Brain microvascular endothelial cell (primary cell): Measurements from ENCODE around the gene SMCO2.

Source experiments
- DNase-seq: peaks from one replicate; pipeline ENCODE4 v3.0.0-alpha.2; 2020
- H3K27ac ChIP-seq: fragments of 250-450 bp; sonication (Bioruptor Pico); 2 replicates; pipeline ENCODE4 v1.5.1; 2020; ENCODE audit warnings: mild to moderate bottlenecking, moderate library complexity
- H3K27me3 ChIP-seq: fragments of 250-450 bp; sonication (Bioruptor Pico); replicated peaks from 2 replicates; pipeline ENCODE4 v1.5.1; 2020; ENCODE audit warnings: mild to moderate bottlenecking
- H3K36me3 ChIP-seq: fragments of 250-450 bp; sonication (Bioruptor Pico); replicated peaks from 2 replicates; pipeline ENCODE4 v1.5.1; 2020; ENCODE audit warnings: mild to moderate bottlenecking
- H3K4me3 ChIP-seq: 2 replicates; pipeline ENCODE4 v1.5.1; 2011; ENCODE audit warnings: low read depth, mild to moderate bottlenecking, control low read depth, low read length, moderate library complexity
- in situ Hi-C: cut with HindIII; loops from 2 replicates; pipeline ENCODE4 v1.10.0; 2017; ENCODE audit warnings: low sequenced_read_pairs, low pct_ligation_motif_present
- TF ChIP-seq, protein P1 (sequence below): IDR thresholded peaks from 2 replicates; pipeline ENCODE4 v1.5.1; 2011; ENCODE audit warnings: low read depth, mild to moderate bottlenecking, moderate library complexity, low read length, control low read depth, inconsistent platforms; ENCODE audit errors: missing control alignments

Gene SMCO2

GRCh38 chr12:27528788-27529187 lies 82.3 kb downstream of the SMCO2 start:
- DNase-seq: no peak
- Histone ChIP-seq H3K36me3 (peaks cover 4% of the 10 kb centered on the region), H3K4me3 (no peak overlapping the region), H3K27ac (peak overlapping the region; percentile 62), H3K27me3 (no peaks in the 10 kb centered on the region)
- in situ Hi-C loops: no loop called here
- TF ChIP-seq, protein P1, sequence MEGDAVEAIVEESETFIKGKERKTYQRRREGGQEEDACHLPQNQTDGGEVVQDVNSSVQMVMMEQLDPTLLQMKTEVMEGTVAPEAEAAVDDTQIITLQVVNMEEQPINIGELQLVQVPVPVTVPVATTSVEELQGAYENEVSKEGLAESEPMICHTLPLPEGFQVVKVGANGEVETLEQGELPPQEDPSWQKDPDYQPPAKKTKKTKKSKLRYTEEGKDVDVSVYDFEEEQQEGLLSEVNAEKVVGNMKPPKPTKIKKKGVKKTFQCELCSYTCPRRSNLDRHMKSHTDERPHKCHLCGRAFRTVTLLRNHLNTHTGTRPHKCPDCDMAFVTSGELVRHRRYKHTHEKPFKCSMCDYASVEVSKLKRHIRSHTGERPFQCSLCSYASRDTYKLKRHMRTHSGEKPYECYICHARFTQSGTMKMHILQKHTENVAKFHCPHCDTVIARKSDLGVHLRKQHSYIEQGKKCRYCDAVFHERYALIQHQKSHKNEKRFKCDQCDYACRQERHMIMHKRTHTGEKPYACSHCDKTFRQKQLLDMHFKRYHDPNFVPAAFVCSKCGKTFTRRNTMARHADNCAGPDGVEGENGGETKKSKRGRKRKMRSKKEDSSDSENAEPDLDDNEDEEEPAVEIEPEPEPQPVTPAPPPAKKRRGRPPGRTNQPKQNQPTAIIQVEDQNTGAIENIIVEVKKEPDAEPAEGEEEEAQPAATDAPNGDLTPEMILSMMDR: no peak

- H3K27me3 ChIP-seq: no peaks in the 10 kb centered on the region
- DNase-seq: no peak
- in situ Hi-C loops: no loop called here
- H3K27ac ChIP-seq: peak overlapping the region; percentile 62
- peaks cover 4% of the 10 kb centered on the region for H3K36me3 ChIP-seq
- TF ChIP-seq, protein P1: no peak
- H3K4me3 ChIP-seq: no peak overlapping the region
These were observed 83.8 kb downstream of the SMCO2 start for GRCh38 chr12:27530157-27530922.

DNA sequence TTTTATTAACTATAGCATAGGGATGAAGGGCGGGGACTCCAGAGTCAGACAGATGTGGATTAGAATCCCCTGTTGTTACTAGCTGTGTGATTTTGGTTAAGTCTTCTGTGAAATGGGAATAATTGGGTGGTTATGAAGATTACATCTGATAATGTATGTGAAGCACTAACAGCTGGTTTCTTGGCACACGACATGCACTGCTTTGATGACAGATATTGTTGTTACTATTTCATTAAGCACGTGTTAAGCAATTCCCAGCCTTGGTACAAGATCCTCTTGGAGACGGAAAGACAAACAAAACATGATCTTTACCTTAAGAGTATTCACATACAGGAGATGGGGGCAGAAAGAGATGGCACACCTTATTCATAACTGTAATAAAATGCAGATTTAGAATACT lies 85.4 kb downstream of the SMCO2 start:
- no peak for DNase-seq
- Histone ChIP-seq H3K36me3 (peaks cover 17% of the 10 kb centered on the region), H3K27ac (no peak overlapping the region), H3K4me3 (no peak overlapping the region), H3K27me3 (no peaks in the 10 kb centered on the region)
- in situ Hi-C loops: no loop called here
- TF ChIP-seq, protein P1: no peak

GRCh38 chr12:27534060-27534764 lies 87.7 kb downstream of the SMCO2 start:
- Histone ChIP-seq H3K27me3 (no peaks in the 10 kb centered on the region), H3K27ac (no peak overlapping the region), H3K36me3 (peaks cover 14% of the 10 kb centered on the region), H3K4me3 (no peak overlapping the region)
- DNase-seq: no peak
- in situ Hi-C loops: no loop called here
- TF ChIP-seq, protein P1: no peak

GRCh38 chr12:27534765-27535161 lies 88.2 kb downstream of the SMCO2 start:
- peaks cover 13% of the 10 kb centered on the region for H3K36me3 ChIP-seq
- no peak for DNase-seq
- H3K27ac ChIP-seq: no peak overlapping the region
- H3K4me3 ChIP-seq: no peak overlapping the region
- TF ChIP-seq, protein P1: no peak
- in situ Hi-C loops: no loop called here
- no peaks in the 10 kb centered on the region for H3K27me3 ChIP-seq
